Measurements from ENCODE around the gene PHF23. TPM values are rescaled to one million over a fixed set of nuclear protein-coding genes. Genes with fewer than 3 reads are reported as not detected.
A peak's percentile ranks its signal among the peaks of the same experiment; 100 is the strongest.

PHF23 gene
- total and polyA plus RNA-seq, 9 of the 15 experiments (the other 6 are each of a cell fraction or from before 2014, with no cell fraction given) = 7.4 to 87.5 (median 33.7) TPM

GRCh38 chr17:7214300-7215135 lies 24.7 kb downstream of the PHF23 start (continued):
- TF ChIP-seq SFPQ (IDR thresholded peaks at IDR 0.05; ENCODE audit: low read depth, low read length) (no peak), ZNF274 (IDR thresholded peaks at IDR 0.05; ENCODE audit: borderline replicate concordance, low read depth, low read length) (no peak), CXXC5 (CRISPR knock-in tag; IDR thresholded peaks at IDR 0.05) (peak; percentile 33; the same call in 1 of the 2 replicates), ZNF639 (CRISPR knock-in tag; conservative IDR thresholded peaks at IDR 0.05 in 1 of 2, IDR thresholded peaks at IDR 0.05 in 1 of 2) (no peak; a peak in 1 of 4 replicates), HDAC1 (IDR thresholded peaks at IDR 0.05) (peak in 1 of 2 experiments; percentile 70; a peak in 2 of 4 replicates), ZBTB33 (CRISPR knock-in tag; IDR thresholded peaks at IDR 0.05) (no peak), POLR3G (IDR thresholded peaks at IDR 0.05; ENCODE audit: extremely low read depth, insufficient read length, insufficient replicate concordance) (no peak), PHF20 (IDR thresholded peaks at IDR 0.05; ENCODE audit: partially characterized antibody) (no peak), SETDB1 (IDR thresholded peaks at IDR 0.05; ENCODE audit: low read length) (no peak), ZNF766 (CRISPR knock-in tag; conservative IDR thresholded peaks at IDR 0.05) (peak; percentile 65; the same call in 1 of the 2 replicates), FOS (IDR thresholded peaks at IDR 0.05; ENCODE audit: extremely low read depth, insufficient read length) (no peak), IFI16 (CRISPR knock-in tag; IDR thresholded peaks at IDR 0.05) (no peak), EGR1 (conservative IDR thresholded peaks at IDR 0.05) (peak; percentile 88), HMG20A (CRISPR knock-in tag; conservative IDR thresholded peaks at IDR 0.05) (no peak), NR0B1 (IDR thresholded peaks at IDR 0.05; ENCODE audit: partially characterized antibody) (no peak), CHD2 (IDR thresholded peaks at IDR 0.05; ENCODE audit: low read depth, low read length) (0 out of 2 replicates have a peak, but pooled peaks have one; percentile 21), MTA2 (IDR thresholded peaks at IDR 0.05; ENCODE audit: low read depth) (no peak), ZNF444 (CRISPR knock-in tag; IDR thresholded peaks at IDR 0.05) (no peak), TAF1 (IDR thresholded peaks at IDR 0.05; ENCODE audit: control insufficient read depth, extremely low read depth, insufficient read depth, low read length, severe bottlenecking) (no peak), ZFP1 (CRISPR knock-in tag; IDR thresholded peaks at IDR 0.05) (no peak)

Measured in K562 (cell line).